Activated T-cell treated with anti-CD3 and anti-CD28 coated beads, Interleukin-2, amount 50 U/mL, for 24 hours (primary cell): Measurements from ENCODE around the gene PRKACB.
"Not testable (repeated sequence)": the region's sequence is repeated elsewhere in the genome, so short reads cannot be mapped to it uniquely, and the experiment has no call there.

ENCODE experiments used
- DNase-seq: peaks from one replicate; pipeline ENCODE4 v3.0.0-alpha.2; 2020
- H3K27ac Mint-ChIP-seq: 2 replicates; pipeline ENCODE4 v1.8.0; 2020; ENCODE audit warnings: mild to moderate bottlenecking, mixed read lengths
- H3K27me3 Mint-ChIP-seq: 2 replicates; pipeline ENCODE4 v1.8.0; 2020; ENCODE audit warnings: mixed read lengths
- H3K36me3 Mint-ChIP-seq: 2 replicates; pipeline ENCODE4 v1.8.0; 2020; ENCODE audit warnings: low read depth, mixed read lengths
- H3K4me1 Mint-ChIP-seq: 2 replicates; pipeline ENCODE4 v1.8.0; 2020; ENCODE audit warnings: low read depth, mixed read lengths
- H3K4me3 Mint-ChIP-seq: 2 replicates; pipeline ENCODE4 v1.8.0; 2020; ENCODE audit warnings: mild to moderate bottlenecking, moderate library complexity, mixed read lengths
- H3K9me3 Mint-ChIP-seq: 2 replicates; pipeline ENCODE4 v1.8.0; 2020; ENCODE audit warnings: mixed read lengths

PRKACB gene

DNA sequence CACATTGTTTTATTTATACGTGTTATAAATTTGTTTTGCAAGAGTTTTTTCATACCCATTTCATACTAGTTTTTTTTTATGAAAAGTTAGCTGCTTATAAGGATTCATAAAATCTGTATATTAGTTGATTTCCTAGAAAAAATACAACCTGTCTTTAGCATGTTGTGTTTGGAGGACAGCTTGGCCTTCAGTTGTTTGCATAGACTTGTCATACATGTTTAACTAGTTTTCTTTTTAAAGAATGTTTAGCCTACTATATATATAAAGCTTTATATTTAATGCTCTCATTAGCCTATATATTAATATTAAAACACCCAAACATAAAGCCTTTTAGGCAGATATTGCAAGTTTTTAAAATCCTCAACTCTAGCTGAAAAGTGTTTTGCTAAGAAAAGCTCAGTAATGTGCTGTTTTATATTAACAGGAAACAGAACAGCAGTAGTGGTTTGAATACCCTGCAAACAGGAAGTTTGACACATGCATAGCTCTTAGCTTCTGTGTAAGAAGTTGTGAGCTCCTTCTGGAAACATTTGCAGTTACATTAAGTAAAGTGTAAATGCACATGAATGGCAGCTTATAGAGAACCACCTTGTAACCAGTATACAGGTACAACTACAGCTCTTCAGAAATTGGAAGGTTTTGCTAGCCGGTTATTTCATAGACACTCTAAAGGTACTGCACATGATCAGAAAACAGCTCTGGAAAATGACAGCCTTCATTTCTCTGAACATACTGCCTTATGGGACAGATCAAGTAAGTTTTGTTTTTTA is at the start of gene PRKACB:
Gene PRKACB, plus strand, starts transcription at position 476 of the 770 bp plus-strand sequence. Its CDS starts 91 bp downstream, at position 567.
- Mint-ChIP-seq H3K4me3 (peak within 1 kb of the TSS; percentile 85), H3K4me1 (peaks cover 61% of the 10 kb centered on the region), H3K36me3 (no peaks in the 10 kb centered on the region), H3K27ac (peak within 1 kb of the TSS; percentile 95), H3K27me3 (no peaks in the 10 kb centered on the region), H3K9me3 (no peaks in the 10 kb centered on the region)
- no peak for DNase-seq

DNA sequence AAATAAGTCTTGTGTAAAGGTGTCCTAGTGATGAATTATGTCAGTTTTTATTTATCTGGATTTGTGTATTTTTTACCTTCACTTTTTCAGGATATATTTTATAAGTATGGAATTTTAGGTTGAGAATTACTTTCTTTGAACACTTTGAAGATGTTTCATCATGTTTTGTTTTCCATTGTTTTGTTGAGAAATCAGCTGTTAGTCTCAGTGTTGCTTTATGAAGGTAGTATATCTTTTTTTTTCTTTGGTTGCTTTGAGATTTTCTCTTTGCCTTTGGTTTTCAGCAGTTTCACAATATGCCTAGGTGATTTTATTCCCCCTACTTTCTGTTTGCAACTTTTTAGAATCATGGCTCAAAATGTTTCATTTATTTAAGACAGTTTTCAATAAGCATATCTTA is 48.8 kb upstream of the PRKACB start:
- Mint-ChIP-seq H3K36me3 (peaks cover 2% of the 10 kb centered on the region), H3K9me3 (peaks cover 3% of the 10 kb centered on the region), H3K4me3 (no peak overlapping the region), H3K27me3 (no peaks in the 10 kb centered on the region), H3K4me1 (peaks cover 18% of the 10 kb centered on the region), H3K27ac (no peak overlapping the region)
- no peak for DNase-seq

DNA sequence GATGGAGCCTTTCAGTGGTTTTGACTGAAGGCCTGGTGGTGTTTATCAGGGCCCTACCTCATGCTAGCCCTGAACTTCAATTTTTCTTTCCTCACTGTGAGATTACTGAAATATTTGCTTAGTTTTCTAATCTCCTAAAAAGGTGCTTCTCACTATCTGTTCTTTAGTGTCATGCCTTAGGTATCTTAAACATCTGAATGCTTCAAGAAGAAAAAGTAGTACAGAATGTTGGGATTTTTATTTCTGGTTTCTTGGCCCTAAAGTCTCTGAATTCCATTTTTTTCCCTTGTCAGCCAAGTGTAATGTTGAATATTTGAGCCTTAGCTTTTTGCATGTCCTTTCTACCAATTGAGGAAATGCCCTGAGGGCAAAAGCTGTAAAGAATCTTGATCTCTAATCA is 47.9 kb upstream of the PRKACB start:
- H3K36me3 Mint-ChIP-seq = peaks cover 2% of the 10 kb centered on the region
- H3K27me3 Mint-ChIP-seq = no peaks in the 10 kb centered on the region
- no peak overlapping the region for H3K4me3 Mint-ChIP-seq

GRCh38 chr1:84101204-84101603 is 42.9 kb upstream of the PRKACB start:
- DNase-seq = no peak
- peaks cover 10% of the 10 kb centered on the region for H3K4me1 Mint-ChIP-seq
- no peak overlapping the region for H3K4me3 Mint-ChIP-seq
- H3K27me3 Mint-ChIP-seq = no peaks in the 10 kb centered on the region
- no peaks in the 10 kb centered on the region for H3K9me3 Mint-ChIP-seq
- H3K36me3 Mint-ChIP-seq = no peaks in the 10 kb centered on the region
- no peak overlapping the region for H3K27ac Mint-ChIP-seq

More for the DNA sequence above, 47.9 kb upstream of the PRKACB start:
- DNase-seq = no peak
- peaks cover 3% of the 10 kb centered on the region for H3K9me3 Mint-ChIP-seq
- H3K27ac Mint-ChIP-seq = no peak overlapping the region
- H3K4me1 Mint-ChIP-seq = peaks cover 11% of the 10 kb centered on the region

DNA sequence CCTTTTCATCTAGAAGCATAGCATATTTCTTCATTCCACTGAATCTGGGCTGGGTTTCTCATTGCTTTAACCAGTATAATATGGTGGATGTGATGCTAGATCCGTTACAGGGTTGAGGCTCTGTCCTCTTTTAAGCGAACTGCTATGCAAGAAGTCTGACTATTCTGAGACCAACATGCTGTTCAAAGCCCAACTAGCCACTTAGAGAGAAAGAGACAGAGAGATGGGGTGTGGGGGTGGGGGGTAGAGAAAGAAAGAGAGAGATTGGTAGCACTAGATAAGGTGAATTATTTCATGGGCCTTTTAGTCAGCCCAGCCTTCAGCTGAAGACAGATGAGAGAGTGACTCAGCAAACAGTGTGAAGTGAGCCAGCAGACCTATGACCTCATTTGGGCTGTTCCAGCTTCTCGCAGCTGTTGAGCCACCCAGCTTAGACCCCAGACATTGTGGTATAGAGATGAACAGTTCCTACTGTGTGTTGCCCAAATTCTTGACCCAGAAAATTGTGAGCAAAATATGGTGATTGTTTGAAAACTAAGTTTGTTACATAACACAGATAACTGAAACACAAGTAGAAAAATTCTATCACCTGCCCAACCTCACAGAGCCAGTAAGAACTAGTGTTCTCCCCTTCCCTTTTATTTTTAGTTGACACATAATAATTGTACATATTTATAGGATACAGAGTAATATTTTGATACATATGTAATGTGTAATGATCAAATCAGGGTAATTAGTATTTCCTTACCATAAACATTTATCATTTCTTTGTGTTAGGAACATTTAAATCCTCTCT is 40.7 kb upstream of the PRKACB start:
- Mint-ChIP-seq H3K9me3 (peaks cover 5% of the 10 kb centered on the region), H3K4me1 (peaks cover 10% of the 10 kb centered on the region), H3K4me3 (no peak overlapping the region), H3K36me3 (no peaks in the 10 kb centered on the region), H3K27me3 (no peaks in the 10 kb centered on the region), H3K27ac (no peak overlapping the region)
- DNase-seq = no peak

- not testable (repeated sequence) for H3K27ac Mint-ChIP-seq, H3K9me3 Mint-ChIP-seq, H3K36me3 Mint-ChIP-seq, H3K4me3 Mint-ChIP-seq, DNase-seq, H3K27me3 Mint-ChIP-seq
- H3K4me1 Mint-ChIP-seq = peaks cover 10% of the 10 kb centered on the region
Observed at GRCh38 chr1:84107538-84107937, 36.5 kb upstream of the PRKACB start.

DNA sequence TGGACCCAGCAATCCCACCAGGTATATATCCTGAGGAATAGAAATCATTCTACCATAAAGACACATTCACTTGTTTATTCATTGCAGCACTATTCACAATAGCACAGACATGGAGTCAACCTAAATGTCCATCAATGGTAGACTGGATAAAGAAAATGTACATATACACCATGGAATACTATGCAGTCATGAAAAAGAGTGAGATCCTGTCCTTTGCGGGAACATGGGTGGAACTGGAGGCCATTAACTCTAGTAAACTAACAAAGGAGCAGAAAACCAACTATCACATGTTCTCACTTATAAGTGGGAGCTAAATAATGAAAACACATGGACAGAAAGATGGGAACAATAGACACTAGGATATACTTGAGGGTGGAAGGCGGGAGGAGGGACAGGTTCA is 36.1 kb upstream of the PRKACB start:
- Mint-ChIP-seq H3K9me3 (peaks cover 5% of the 10 kb centered on the region), H3K27ac (no peak overlapping the region), H3K36me3 (no peaks in the 10 kb centered on the region), H3K4me1 (peaks cover 8% of the 10 kb centered on the region), H3K27me3 (no peaks in the 10 kb centered on the region), H3K4me3 (no peak overlapping the region)
- no peak for DNase-seq

DNA sequence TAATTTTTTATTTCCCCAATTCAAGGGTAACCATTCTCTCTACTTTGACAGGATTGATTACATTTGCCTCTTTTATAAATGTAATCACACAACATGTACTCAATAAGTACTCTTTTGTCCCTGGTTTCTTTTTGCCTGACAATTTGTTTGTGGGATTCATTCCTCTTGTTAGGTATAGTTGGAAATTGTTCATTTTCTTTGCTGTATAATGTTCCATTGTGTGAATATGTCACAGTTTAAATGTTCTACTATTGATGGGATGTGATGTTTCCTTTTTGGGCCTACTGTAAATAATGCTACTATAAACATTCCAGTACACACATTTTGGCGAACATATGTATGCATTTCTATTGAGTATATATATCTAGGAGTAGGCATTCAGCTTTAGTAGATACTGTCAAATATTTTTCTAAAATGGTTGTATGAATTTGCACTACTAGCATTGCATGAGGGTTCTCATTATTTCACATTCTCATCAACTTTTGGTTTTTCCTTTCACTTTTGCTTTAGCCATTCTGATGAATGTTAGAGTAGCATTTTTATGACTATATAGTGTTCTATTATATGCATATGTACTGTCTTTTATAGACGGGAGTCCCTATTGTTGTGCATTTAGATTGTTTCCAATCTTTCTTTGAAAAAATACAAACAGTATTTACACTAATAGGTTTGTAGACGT is 35.0 kb upstream of the PRKACB start:
- H3K4me3 Mint-ChIP-seq = no peak overlapping the region
- no peaks in the 10 kb centered on the region for H3K27me3 Mint-ChIP-seq
- H3K9me3 Mint-ChIP-seq = peaks cover 5% of the 10 kb centered on the region
- peaks cover under 1% of the 10 kb centered on the region for H3K4me1 Mint-ChIP-seq
- no peaks in the 10 kb centered on the region for H3K36me3 Mint-ChIP-seq
- no peak overlapping the region for H3K27ac Mint-ChIP-seq
- DNase-seq = no peak

DNA sequence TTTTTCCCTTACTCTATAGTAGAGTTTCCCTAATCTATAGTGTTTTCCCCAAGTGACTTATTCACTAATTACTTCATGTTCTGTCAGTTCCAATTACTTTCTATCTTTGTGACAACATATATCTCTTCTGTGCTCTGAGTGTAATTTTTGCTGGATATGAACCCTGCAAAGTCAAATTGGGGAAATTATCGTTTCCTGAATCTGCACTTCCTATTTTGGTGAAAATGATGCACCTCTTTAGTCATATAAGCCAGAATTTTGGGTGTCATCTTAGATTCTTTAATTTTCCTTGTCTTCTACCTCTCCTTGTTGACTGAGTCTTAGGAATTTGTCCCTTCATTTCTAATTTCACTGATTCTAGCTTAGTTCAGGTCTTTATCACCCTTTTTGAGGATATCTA is 33.4 kb upstream of the PRKACB start:
- Mint-ChIP-seq H3K36me3 (no peaks in the 10 kb centered on the region), H3K27ac (no peak overlapping the region), H3K9me3 (peaks cover 5% of the 10 kb centered on the region), H3K4me1 (no peaks in the 10 kb centered on the region), H3K27me3 (no peaks in the 10 kb centered on the region), H3K4me3 (no peak overlapping the region)
- no peak for DNase-seq

- H3K4me3 Mint-ChIP-seq = no peak overlapping the region
- no peaks in the 10 kb centered on the region for H3K36me3 Mint-ChIP-seq
- no peak overlapping the region for H3K27ac Mint-ChIP-seq
- no peaks in the 10 kb centered on the region for H3K27me3 Mint-ChIP-seq
- DNase-seq = no peak
- no peaks in the 10 kb centered on the region for H3K9me3 Mint-ChIP-seq
- H3K4me1 Mint-ChIP-seq = peaks cover 10% of the 10 kb centered on the region
Observed at GRCh38 chr1:84116558-84116957, 27.5 kb upstream of the PRKACB start.

DNA sequence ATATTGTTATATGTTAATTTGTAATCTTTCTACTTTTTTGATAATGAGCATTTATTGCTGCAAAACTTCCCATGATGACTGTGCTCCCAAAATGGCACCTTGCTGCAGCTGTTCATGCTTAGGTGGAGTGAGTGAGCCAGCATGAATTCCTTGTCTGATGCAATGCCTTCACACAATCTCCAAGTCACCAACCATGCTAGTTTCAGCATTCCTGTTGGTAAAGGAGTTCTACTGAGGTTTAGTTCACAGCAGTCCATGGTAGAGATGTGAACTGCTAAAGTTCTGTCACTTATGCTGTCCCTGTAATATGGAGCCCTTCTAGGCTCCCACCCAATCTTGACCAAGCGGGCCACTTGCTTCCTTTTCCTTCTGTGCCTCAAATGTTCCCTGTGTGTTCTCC is 26.2 kb upstream of the PRKACB start:
- no peak for DNase-seq
- H3K4me1 Mint-ChIP-seq = peaks cover 10% of the 10 kb centered on the region

GRCh38 chr1:84121360-84121759 is 22.7 kb upstream of the PRKACB start:
- Mint-ChIP-seq H3K4me3 (no peak overlapping the region), H3K9me3 (no peaks in the 10 kb centered on the region), H3K27me3 (no peaks in the 10 kb centered on the region), H3K4me1 (peaks cover 7% of the 10 kb centered on the region), H3K36me3 (no peaks in the 10 kb centered on the region), H3K27ac (no peak overlapping the region)
- no peak for DNase-seq

More for the DNA sequence above, 26.2 kb upstream of the PRKACB start:
- no peak overlapping the region for H3K4me3 Mint-ChIP-seq
- no peaks in the 10 kb centered on the region for H3K27me3 Mint-ChIP-seq
- no peaks in the 10 kb centered on the region for H3K36me3 Mint-ChIP-seq
- no peaks in the 10 kb centered on the region for H3K9me3 Mint-ChIP-seq
- no peak overlapping the region for H3K27ac Mint-ChIP-seq

- Mint-ChIP-seq H3K27ac (no peak overlapping the region), H3K27me3 (no peaks in the 10 kb centered on the region), H3K9me3 (no peaks in the 10 kb centered on the region), H3K4me1 (no peaks in the 10 kb centered on the region), H3K4me3 (no peak overlapping the region), H3K36me3 (no peaks in the 10 kb centered on the region)
- peak; percentile 46 for DNase-seq
Observed at GRCh38 chr1:84122780-84123382, 21.2 kb upstream of the PRKACB start.

DNA sequence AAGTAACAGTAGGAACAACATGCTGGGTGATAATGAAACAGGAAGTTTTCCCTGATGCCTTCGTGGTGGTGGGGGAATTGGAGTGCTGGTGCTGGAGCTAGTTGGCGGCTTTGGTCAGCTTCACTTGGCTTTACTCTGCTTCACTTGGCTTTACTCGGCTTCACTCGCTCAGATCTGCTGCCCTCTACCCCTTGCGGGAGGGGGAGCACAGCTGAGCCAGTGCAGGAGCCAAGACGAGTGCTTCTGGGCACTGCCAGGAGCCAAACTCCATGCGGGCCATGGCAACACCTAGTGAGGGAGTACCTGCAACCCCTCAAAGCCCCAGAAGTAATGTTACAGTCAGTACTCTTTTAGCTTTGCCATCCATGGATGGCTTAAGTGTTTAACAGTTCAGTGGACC is 10.6 kb upstream of the PRKACB start:
- no peak overlapping the region for H3K27ac Mint-ChIP-seq
- DNase-seq = no peak
- peaks cover 12% of the 10 kb centered on the region for H3K4me1 Mint-ChIP-seq
- no peak overlapping the region for H3K4me3 Mint-ChIP-seq
- H3K9me3 Mint-ChIP-seq = no peaks in the 10 kb centered on the region
- no peaks in the 10 kb centered on the region for H3K36me3 Mint-ChIP-seq
- H3K27me3 Mint-ChIP-seq = no peaks in the 10 kb centered on the region
